Endometrial microvascular endothelial cells (primary cell): ENCODE measurements around the gene PORCN. TPM values are rescaled to one million over a fixed set of nuclear protein-coding genes. Genes with fewer than 3 reads are reported as not detected.

Experiments used
- total RNA-seq: library from RNA; depleted of rRNA; stranded (reverse); fragments of >200 nt; gene quantifications from one replicate; pipeline ENCODE4 v1.2.3, GENCODE V29; 2015; ENCODE audit errors: inconsistent ontology term

PORCN gene
- total RNA-seq, 1 donor from 2014 or later: 17.7 TPM

Other genes starting within 250 kb of the PORCN start
- not detected for gene SSX3, start 152.3 kb upstream of the PORCN start, total RNA-seq
- gene SSX4, start 125.5 kb upstream of the PORCN start, total RNA-seq: not detected
- gene SSX4B, start 97.0 kb upstream of the PORCN start, total RNA-seq: not detected
- gene SLC38A5, start 38.7 kb upstream of the PORCN start, total RNA-seq: 39.5 TPM
- gene FTSJ1, start 32.8 kb upstream of the PORCN start, total RNA-seq: 93.7 TPM
- 61.0 TPM for gene EBP, start 12.8 kb downstream of the PORCN start, total RNA-seq
- 16.3 TPM for gene TBC1D25, start 30.7 kb downstream of the PORCN start, total RNA-seq
- gene RBM3, start 65.5 kb downstream of the PORCN start, total RNA-seq: 339 TPM
- gene WDR13, start 88.5 kb downstream of the PORCN start, total RNA-seq: 120 TPM
- gene WAS, start 174.8 kb downstream of the PORCN start, total RNA-seq: not detected
- gene SUV39H1, start 187.7 kb downstream of the PORCN start, total RNA-seq: 25.3 TPM